HG03139 (cell line): ENCODE results near the gene SLC2A13.
"Not testable (repeated sequence)": the region's sequence is repeated elsewhere in the genome, so short reads cannot be mapped to it uniquely, and the experiment has no call there.

Source experiments
- ATAC-seq: cut with Tn5 transposase; IDR thresholded peaks from one replicate; pipeline ENCODE4 v1.9.1; 2021; ENCODE audit not compliant: unreplicated experiment

The SLC2A13 gene

GRCh38 chr12:39830171-39830570 lies 275.7 kb downstream of the SLC2A13 start:
- no peak for ATAC-seq

DNA sequence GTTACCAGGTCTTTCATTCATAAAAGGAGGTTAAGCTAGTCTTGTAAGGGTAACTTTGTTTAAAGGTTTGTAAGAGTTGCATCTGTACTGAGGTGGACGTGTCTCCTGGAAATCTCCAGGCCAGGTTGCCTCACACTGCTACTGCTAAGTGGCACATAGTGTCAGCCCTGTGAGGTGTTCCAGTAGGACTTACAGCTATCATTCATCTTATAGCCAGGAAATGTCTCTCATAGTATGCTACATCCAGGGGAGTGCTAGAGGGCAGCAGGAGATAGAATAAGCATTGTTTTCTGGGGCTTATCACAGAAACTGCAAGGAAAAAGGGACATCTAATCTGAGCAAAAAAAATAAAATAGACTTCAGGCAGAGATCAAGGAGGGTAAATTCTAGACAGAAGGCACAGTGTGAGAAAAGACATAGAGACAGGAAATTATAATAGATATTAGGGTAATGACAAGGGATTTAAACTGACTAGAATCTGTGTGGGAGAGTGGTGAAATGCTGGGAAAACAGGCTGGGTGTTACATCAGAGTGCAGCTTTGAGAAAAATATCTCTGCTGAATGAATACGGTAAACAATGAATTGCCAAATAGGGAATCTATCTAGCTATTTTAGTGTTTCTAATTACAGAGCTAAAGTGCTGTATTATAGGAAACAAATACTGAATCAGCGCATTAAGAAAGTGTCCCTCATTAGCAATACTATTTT lies 281.2 kb downstream of the SLC2A13 start:
- no peak for ATAC-seq

DNA sequence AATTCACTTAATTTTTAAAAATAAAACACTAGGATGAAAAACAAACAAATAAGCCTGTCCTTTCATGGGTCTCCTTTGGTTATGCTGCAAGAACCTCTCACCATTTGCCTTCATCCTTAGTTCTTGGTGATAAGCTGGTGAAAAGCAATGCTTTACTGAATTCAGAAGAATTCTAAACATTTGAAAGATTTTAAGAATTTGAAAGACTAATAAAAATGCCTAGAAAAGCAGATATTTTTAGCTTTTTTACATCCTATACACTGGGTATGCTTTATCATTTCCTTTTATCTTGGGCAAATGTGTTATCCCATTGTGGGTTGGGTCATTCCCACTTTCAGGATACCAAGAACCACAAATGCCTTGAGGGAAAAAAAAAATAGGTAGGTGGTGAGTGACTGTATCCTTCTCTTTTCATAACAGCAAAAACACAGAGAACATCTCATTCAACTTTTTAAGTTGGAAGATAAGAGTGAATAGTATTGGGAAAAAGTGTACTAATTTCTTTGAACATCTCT lies 289.2 kb downstream of the SLC2A13 start:
- ATAC-seq: no peak

DNA sequence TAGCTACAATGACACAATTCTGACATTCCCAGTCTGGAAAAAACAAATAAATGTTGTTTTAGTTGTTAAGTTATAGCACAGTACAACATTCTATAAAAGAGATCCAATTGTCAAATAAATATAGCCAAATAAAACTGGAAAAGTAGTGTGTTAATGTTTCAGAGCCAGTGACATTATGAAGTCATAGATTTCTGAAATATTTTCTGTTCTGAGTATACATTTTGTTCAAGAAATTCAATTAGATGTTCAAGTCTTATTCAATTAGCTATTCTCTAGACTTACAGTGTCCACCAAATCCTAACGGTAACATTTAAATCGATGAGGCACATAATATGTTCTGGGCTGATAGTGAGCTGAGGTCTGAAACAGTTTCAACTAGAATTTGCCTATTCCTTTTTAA lies 290.1 kb downstream of the SLC2A13 start:
- no peak for ATAC-seq

DNA sequence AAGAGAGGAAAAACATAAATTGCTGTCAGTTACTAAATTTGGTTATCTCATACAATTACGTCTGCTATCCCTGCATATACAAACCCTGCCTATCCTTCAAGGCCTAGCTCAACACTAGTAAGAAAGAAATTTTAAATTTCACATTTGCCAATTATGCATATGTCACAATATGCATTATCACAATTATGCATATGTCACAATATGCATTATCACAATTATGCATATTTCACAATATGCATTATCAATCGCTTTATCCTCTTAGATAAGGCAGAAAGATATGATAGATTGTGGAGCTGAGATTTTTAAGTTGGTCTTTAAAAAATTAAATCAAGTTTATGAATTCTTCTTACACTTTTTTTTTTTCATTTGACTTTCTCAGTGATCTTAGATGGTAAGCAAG lies 291.3 kb downstream of the SLC2A13 start:
- ATAC-seq: no peak

- no peak for ATAC-seq
Observed at GRCh38 chr12:39813776-39814175, 292.1 kb downstream of the SLC2A13 start.

DNA sequence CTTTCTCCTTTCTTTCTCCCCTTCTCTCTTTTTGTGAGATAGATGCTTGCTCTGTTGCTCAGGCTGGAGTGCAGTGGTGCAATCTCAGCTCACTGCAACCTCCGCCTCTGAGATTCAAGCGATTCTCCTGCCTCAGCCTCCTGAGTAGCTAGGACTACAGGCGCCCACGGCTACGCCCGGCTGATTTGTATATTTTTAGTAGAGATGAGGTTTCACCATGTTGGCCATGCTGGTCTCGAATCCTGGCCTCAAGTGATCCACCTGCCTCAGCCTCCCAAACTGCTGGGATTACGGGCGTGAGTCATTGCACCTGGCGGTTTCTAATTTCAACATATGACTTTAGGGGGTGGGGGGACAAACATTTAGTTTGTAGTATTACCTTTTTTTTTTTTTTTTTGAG lies 293.4 kb downstream of the SLC2A13 start:
- ATAC-seq: not testable (repeated sequence)

GRCh38 chr12:39807043-39807442 lies 298.8 kb downstream of the SLC2A13 start:
- no peak for ATAC-seq

- no peak for ATAC-seq
Observed at GRCh38 chr12:39805651-39806050, 300.2 kb downstream of the SLC2A13 start.

DNA sequence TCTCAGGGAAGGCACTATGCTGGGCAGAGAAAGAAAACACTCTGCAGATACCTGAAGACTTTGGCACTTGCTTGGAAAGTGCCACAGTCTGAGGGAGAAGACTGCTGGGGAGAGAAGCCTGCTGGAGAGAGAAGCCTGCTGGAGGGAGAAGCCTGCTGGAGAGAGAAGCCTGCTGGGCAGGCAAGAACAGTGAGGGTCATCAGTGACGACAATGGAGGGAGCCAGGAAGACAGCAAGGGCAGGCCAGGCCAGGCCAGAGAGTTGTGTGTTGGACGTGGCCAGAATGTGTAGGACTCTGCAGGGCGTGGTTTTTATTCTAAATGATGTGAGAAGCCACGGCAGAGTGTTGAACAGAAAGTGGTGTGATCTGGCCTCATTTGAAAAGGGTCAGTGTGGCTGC lies 301.0 kb downstream of the SLC2A13 start:
- ATAC-seq: no peak

DNA sequence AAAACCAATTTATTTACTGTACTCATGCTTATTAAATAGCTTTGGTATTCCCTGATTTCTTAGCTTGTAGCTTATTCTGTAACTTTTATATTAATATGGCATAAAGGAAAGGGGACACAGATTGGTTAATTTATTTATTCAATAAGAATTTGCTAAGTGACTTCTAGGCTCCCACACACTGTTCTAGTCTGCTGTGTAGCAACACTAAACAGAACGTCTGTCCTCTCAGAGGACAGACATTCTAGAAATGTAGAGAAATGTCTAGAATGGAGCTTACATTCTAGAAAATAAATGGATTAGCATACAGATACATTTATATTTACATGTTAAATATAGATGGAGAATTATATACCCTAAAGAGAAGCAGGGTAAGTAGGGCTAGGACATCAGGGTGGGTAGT lies 301.4 kb downstream of the SLC2A13 start:
- no peak for ATAC-seq

DNA sequence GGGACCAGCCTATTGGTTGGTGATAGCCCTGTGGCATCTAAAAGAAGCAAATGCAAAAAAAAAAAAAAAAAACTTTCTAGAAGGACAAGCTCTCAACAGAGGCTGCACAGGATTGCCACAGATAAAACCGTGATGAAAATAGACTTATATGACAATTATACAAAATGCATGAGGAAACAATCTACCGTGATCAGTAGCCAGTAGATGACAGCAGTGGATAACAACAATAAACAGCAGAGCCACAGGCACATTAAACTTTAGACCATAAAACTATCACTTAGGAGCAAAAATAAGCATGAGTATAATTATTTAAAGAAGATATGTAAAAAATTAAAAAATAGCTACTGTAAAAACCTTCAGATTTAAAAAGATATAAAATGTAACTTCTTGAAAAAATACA lies 302.7 kb downstream of the SLC2A13 start:
- no peak for ATAC-seq

- ATAC-seq: no peak
Observed at GRCh38 chr12:39798977-39799376, 306.9 kb downstream of the SLC2A13 start.

DNA sequence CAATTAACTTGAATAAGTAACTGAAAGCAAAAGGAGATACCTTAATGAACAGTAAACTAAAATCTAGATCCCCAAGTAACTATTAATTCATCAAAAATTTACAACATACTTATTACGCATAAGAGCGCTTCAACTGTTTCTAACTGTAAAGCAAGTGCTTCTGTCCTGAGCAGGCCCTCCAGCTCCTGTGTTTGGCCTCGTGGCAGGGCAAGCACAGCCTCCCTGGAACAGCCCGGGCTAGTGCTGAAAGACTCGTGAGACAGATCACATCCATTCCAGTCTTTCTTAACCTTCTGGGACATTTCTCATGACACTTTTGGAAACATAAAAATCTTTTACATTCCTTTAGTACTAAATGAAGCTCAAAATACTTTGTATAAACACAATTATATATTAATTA lies 307.5 kb downstream of the SLC2A13 start:
- no peak for ATAC-seq

DNA sequence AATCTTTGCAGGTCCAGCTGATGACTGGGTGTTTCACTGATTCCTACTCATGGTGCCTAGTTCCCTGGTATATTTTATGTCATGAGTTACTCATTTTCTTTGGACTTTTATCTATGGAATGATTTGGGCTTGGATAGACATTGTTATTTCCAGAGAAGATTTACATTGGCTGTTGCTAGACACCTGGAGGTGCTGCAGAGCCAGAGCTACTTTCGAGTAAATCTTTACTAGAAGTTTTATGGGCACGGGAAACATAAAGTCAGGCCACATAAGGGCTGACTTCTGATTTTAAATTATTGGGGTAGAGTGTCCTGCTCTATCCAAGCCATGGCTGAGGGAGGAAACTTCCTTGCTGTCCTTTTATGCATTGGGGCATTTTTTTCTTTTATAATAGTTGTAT lies 310.4 kb downstream of the SLC2A13 start:
- ATAC-seq: no peak

DNA sequence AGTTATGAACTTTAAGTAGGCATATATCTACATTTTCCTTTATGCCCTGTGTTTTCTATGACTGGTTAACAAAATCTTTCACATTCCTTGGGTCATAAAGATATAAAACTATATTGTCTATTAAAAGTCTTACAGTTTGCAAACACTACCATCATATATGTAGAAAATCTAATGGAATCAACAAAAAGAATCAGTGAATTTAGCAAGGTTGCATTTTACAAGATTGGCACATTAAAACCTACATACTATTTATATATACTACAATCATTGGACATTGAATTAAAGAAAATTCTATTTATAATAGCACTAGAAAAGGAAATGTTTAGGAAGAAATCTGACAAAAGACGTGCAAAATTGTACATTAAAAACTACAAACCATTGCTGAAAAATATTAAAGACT lies 312.9 kb downstream of the SLC2A13 start:
- ATAC-seq: no peak

- ATAC-seq: no peak
Observed at GRCh38 chr12:39788239-39788638, 317.6 kb downstream of the SLC2A13 start.

DNA sequence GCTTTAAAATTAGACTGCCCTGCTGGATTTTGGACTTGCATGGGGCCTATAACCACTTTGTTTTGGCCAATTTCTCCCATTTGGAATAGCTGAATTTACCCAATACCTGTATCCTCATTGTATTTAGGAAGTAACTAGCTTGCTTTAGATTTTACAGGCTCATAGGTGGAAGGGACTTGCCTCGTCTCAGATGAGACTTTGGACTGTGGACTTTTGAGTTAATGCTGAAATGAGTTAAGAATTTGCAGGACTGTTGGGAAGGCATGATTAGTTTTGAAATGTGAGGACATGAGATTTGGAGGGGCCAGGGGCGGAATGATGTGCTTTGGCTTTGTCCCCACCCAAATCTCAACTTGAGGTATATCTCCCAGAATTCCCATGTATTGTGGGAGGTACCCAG lies 320.1 kb downstream of the SLC2A13 start:
- ATAC-seq: not testable (repeated sequence)

GRCh38 chr12:39782026-39782545 lies 323.8 kb downstream of the SLC2A13 start:
- no peak for ATAC-seq

- no peak for ATAC-seq
Observed at GRCh38 chr12:39780913-39781446, 324.9 kb downstream of the SLC2A13 start.

DNA sequence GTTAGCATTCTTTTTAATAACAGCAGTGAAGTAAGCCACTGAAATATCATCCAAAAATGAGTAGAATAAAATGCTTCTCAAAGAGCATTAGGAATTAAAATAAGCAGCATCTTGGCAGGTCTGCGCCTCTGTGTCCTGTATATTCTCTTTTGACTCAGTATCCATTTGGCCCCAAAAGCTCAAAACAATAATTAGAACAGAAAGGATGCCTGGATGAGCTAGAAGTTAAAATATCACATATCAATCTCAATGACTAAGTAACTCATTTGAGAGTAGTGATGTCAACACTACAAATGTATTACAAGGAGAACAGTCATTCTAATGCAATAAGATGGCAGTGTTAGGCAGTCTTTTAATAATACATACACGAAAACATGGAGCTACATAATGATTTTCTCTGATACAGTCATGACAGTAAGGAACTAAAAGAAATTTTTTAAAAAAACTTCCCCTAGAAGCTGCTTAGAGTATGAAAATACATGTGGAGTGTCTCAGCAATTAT lies 325.4 kb downstream of the SLC2A13 start:
- ATAC-seq: no peak

- ATAC-seq: no peak
Observed at GRCh38 chr12:39779768-39780340, 326.0 kb downstream of the SLC2A13 start.
